Coronary artery (tissue), 2 donors: ENCODE results near the gene FAM107A.

Experiments
- DNase-seq: peaks from one replicate; pipeline ENCODE4 v3.0.0-alpha.2; 2017; ENCODE audit warnings: low spot score
- H3K27ac ChIP-seq, 2 donors: fragments of 200-600 bp; sonication (generic); one replicate each; pipeline ENCODE4 v1.5.1; 2016 to 2019
- H3K4me3 ChIP-seq: fragments of 200-600 bp; sonication (generic); 2 replicates; pipeline ENCODE4 v1.5.1; 2016; ENCODE audit warnings: mild to moderate bottlenecking, moderate library complexity
- CTCF ChIP-seq: fragments of 200-600 bp; sonication (generic); IDR thresholded peaks from one replicate; pipeline ENCODE4 v1.5.1; 2019; ENCODE audit warnings: antibody characterized with exemption

Gene FAM107A

GRCh38 chr3:58524326-58524888, 52.8 kb downstream of the FAM107A start:
- no peak overlapping the region for H3K27ac ChIP-seq
- no peak for TF ChIP-seq CTCF
- no peak for DNase-seq
- no peak overlapping the region for H3K4me3 ChIP-seq

GRCh38 chr3:58522759-58523425, 54.3 kb downstream of the FAM107A start:
- H3K27ac ChIP-seq = no peak overlapping the region

GRCh38 chr3:58521917-58522631, 55.1 kb downstream of the FAM107A start:
- Histone ChIP-seq H3K4me3 (no peak overlapping the region), H3K27ac (no peak overlapping the region)
- TF ChIP-seq CTCF = no peak
- DNase-seq = no peak

More at GRCh38 chr3:58522759-58523425, 54.3 kb downstream of the FAM107A start:
- no peak overlapping the region for H3K4me3 ChIP-seq
- DNase-seq = no peak
- no peak for TF ChIP-seq CTCF

- Histone ChIP-seq H3K4me3 (no peak overlapping the region), H3K27ac (no peak overlapping the region)
- DNase-seq = no peak
- TF ChIP-seq CTCF = no peak
Observed at GRCh38 chr3:58521336-58521670, 55.9 kb downstream of the FAM107A start.

GRCh38 chr3:58520403-58521335, 56.5 kb downstream of the FAM107A start:
- DNase-seq = no peak
- no peak overlapping the region for H3K27ac ChIP-seq
- no peak for TF ChIP-seq CTCF
- H3K4me3 ChIP-seq = no peak overlapping the region

- H3K27ac ChIP-seq = no peak overlapping the region
- TF ChIP-seq CTCF = no peak
- no peak for DNase-seq
- H3K4me3 ChIP-seq = no peak overlapping the region
Observed at GRCh38 chr3:58519668-58520402, 57.4 kb downstream of the FAM107A start.
